DMS79 treated with DMSO at 0.1 percent for 48 hours (cell line): Measurements from ENCODE around the gene C1orf159.
"Not testable (repeated sequence)": the region's sequence is repeated elsewhere in the genome, so short reads cannot be mapped to it uniquely, and the experiment has no call there.

Experiments used
- DNase-seq: peaks from one replicate; lab custom pipeline; 2025; lab: John Stamatoyannopoulos, UW

Gene C1orf159

GRCh38 chr1:1115786-1116700 lies at the start of gene C1orf159:
Gene C1orf159, minus strand, starts transcription at chr1:1116089. Its CDS starts 24,546 bp downstream, at chr1:1091543.
- DNase-seq: peak; percentile 98

- DNase-seq: peak; percentile 45
These were observed 49.6 kb upstream of the C1orf159 start for GRCh38 chr1:1165485-1165884.

- peak; percentile 10 for DNase-seq
These were observed 49.0 kb upstream of the C1orf159 start for GRCh38 chr1:1164701-1165451.

- DNase-seq: no peak
These were observed 48.4 kb upstream of the C1orf159 start for GRCh38 chr1:1164361-1164700.

GRCh38 chr1:1163538-1164070 lies 47.7 kb upstream of the C1orf159 start:
- peak; percentile 27 for DNase-seq

GRCh38 chr1:1162597-1163537 lies 47.0 kb upstream of the C1orf159 start:
- DNase-seq: peak; percentile 96

- no peak for DNase-seq
These were observed 45.8 kb upstream of the C1orf159 start for GRCh38 chr1:1161683-1162079.

GRCh38 chr1:1161078-1161682 lies 45.3 kb upstream of the C1orf159 start:
- no peak for DNase-seq

- no peak for DNase-seq
These were observed 44.5 kb upstream of the C1orf159 start for GRCh38 chr1:1160281-1160930.

GRCh38 chr1:1157914-1158710 lies 42.2 kb upstream of the C1orf159 start:
- DNase-seq: no peak

- DNase-seq: no peak
These were observed 41.6 kb upstream of the C1orf159 start for GRCh38 chr1:1157426-1157913.

- no peak for DNase-seq
These were observed 41.1 kb upstream of the C1orf159 start for GRCh38 chr1:1157033-1157365.

GRCh38 chr1:1156140-1157032 lies 40.5 kb upstream of the C1orf159 start:
- DNase-seq: no peak

- DNase-seq: no peak
These were observed 39.4 kb upstream of the C1orf159 start for GRCh38 chr1:1155258-1155657.

GRCh38 chr1:1153874-1154273 lies 38.0 kb upstream of the C1orf159 start:
- no peak for DNase-seq

GRCh38 chr1:1153215-1153614 lies 37.3 kb upstream of the C1orf159 start:
- not testable (repeated sequence) for DNase-seq

GRCh38 chr1:1152431-1152830 lies 36.5 kb upstream of the C1orf159 start:
- DNase-seq: not testable (repeated sequence)

- DNase-seq: no peak
These were observed 35.4 kb upstream of the C1orf159 start for GRCh38 chr1:1151306-1151705.

- no peak for DNase-seq
These were observed 34.2 kb upstream of the C1orf159 start for GRCh38 chr1:1150100-1150499.
